Spleen (tissue), 11 donors: ENCODE measurements around the gene ZNF438. TPM values are rescaled to one million over a fixed set of nuclear protein-coding genes. Genes with fewer than 3 reads are reported as not detected.

Source experiments
- DNase-seq: peaks from one replicate; pipeline ENCODE4 v3.0.0-alpha.2; 2020
- H3K27ac ChIP-seq, 8 donors: fragments of 200-600 bp; sonication (generic) in 7 of 8; 1 replicate in 4 of 8; 2 replicates in 4 of 8; pipeline versions ENCODE4 v1.5.0 to v1.8.0; 2016 to 2021; ENCODE audit warnings: inconsistent platforms in 4 of 8, mild to moderate bottlenecking in 4 of 8, moderate library complexity in 1 of 8
- H3K27me3 ChIP-seq, 7 donors: fragments of 200-600 bp; sonication (generic) in 6 of 7; replicated peaks in 1 of 7; 1 replicate in 4 of 7; 2 replicates in 3 of 7; pipeline versions ENCODE4 v1.5.0 to v1.8.0; 2016 to 2021; ENCODE audit warnings: inconsistent platforms in 3 of 7, mild to moderate bottlenecking in 1 of 7
- H3K36me3 ChIP-seq, 6 donors: fragments of 200-600 bp; sonication (generic) in 5 of 6; 1 replicate in 4 of 6; 2 replicates in 2 of 6; pipeline versions ENCODE4 v1.5.0 to v1.8.0; 2016 to 2021; ENCODE audit warnings: inconsistent platforms in 2 of 6
- H3K4me1 ChIP-seq, 6 donors: fragments of 200-600 bp; sonication (generic) in 5 of 6; 1 replicate in 3 of 6; 2 replicates in 3 of 6; pipeline versions ENCODE4 v1.5.0 to v1.8.0; 2016 to 2021; ENCODE audit warnings: inconsistent platforms in 3 of 6
- H3K4me3 ChIP-seq, 8 donors: fragments of 200-600 bp; sonication (generic) in 7 of 8; 1 replicate in 4 of 8; 2 replicates in 4 of 8; pipeline versions ENCODE4 v1.5.0 to v1.8.0; 2016 to 2021; ENCODE audit warnings: inconsistent platforms in 4 of 8, mild to moderate bottlenecking in 4 of 8, moderate library complexity in 2 of 8
- H3K9me3 ChIP-seq, 8 donors: fragments of 200-600 bp; sonication (generic) in 7 of 8; 1 replicate in 4 of 8; 2 replicates in 4 of 8; pipeline versions ENCODE4 v1.5.0 to v1.8.0; 2016 to 2021; ENCODE audit warnings: inconsistent platforms in 4 of 8
- POLR2A ChIP-seq, 3 donors: fragments of 450-650 bp; IDR thresholded peaks; one replicate each; pipeline ENCODE4 v1.5.1; 2017; ENCODE audit warnings: antibody characterized with exemption in 3 of 3, mild to moderate bottlenecking in 1 of 3
- POLR2AphosphoS5 ChIP-seq, 3 donors: sonication (generic); formaldehyde crosslinking; IDR thresholded peaks; one replicate each; pipeline ENCODE4 v1.5.1; 2017; ENCODE audit warnings: antibody characterized with exemption in 3 of 3
- WGBS, 5 donors: extraction: QIAGEN DNeasy Blood & Tissue Kit in 3 of 5; methylation state at CpG; one replicate each; pipeline versions ENCODE4 v1.1.5 to v1.1.7; 2013 to 2018; 5-methylcytosine and 5-hydroxymethylcytosine counted together
- intact Hi-C: fragments of 100-400 bp; cut with DNase I; formaldehyde crosslinking; loops from one replicate; pipeline ENCODE4 v1.15.0; 2023; ENCODE audit warnings: low total_unique reads
- polyA plus RNA-seq, 3 donors: library from polyadenylated mRNA; stranded (reverse); fragments of 200-250 nt; gene quantifications; one replicate each; pipeline ENCODE4 v1.2.1, GENCODE V29; 2013
- total RNA-seq, 7 donors: library from RNA; depleted of rRNA in 3 of 7; stranded (reverse); fragments of >200 nt in 3 of 7; fragmentation: NEBNext Ultra II Directional in 4 of 7; extraction: Animal tissue kit (Norgen Biotek cat#: 25700) in 4 of 7; gene quantifications; one replicate each; pipeline versions ENCODE4 v1.1.0 to v1.2.1, GENCODE V29; 2016 to 2021
- TF ChIP-seq, protein P1 (sequence below), 11 experiments: fragments of 200-600 bp in 7 of 11; fragments of 450-650 bp in 4 of 11; sonication (generic) in 4 of 11; IDR thresholded peaks in 8 of 11; conservative IDR thresholded peaks in 3 of 11; 1 replicate in 7 of 11; 2 replicates in 4 of 11; pipeline versions ENCODE4 v1.4.0 to v1.8.0; 2016 to 2021; ENCODE audit warnings: antibody characterized with exemption in 11 of 11, inconsistent platforms in 4 of 11, mild to moderate bottlenecking in 1 of 11
- donor health status: healthy with polysubstance abuse.
- donor health status: DM: no; HTN: no; CAD: no; lungs with moderate emphysema.
- donor health status: DM: no; HTN: no; CAD: no.
- donor health status: Bipolar disorder and iron deficiency.
- donor health status: healthy.
- donor health status: DM: no; HTN: no; CAD: no.
- donor health status: DM: yes; HTN: yes; CAD: no.

ZNF438 gene
- total and polyA plus RNA-seq, 10 donors: 4.4 to 23.1 (median 13.9) TPM

DNA sequence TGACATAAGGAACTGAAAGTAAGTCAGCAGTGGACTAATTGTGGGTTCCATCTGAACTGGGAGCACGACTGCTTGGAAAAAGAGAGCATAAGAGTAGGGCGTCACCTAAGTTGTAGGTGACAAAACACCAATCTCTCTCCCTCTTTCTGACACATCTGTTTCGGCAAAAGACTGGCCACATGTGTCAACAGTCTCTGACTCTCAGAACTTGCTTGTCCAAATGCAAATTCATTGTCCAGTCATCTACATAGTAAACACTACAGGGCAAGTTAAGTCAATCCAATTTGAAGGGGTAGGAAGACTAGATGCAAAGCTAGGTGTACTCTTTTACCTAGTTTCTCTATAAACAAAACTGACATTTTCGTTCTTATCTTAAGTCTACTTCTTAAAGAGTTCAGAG lies 87.7 kb downstream of the ZNF438 start:
- WGBS, 5 donors: 86 to 91% (median 89%) methylated on average over 4 of the region's 4 CpGs
- intact Hi-C loops: no loop called here

DNA sequence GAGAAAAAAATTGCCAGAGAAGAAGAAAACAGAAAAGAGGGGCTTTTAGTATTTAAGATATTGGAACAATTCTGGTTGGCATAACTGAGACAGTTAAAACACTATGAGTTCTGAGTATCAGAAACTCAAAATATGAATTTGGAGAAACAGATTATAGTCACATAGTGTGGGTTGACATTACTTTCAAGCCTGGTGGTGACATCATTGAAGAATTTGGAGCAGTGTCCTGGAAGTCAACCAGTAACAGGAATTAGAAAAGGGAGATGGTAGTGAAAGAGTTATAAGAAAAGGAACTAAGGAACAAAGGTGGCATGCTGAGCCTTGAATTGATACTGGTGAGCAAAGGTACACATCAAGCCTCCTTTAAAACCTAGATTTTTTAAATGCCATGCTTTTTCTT lies 88.2 kb downstream of the ZNF438 start:
- no peaks in the 10 kb centered on the region for H3K27me3 ChIP-seq
- peaks cover 0 to 29% (median 0%) of the 10 kb centered on the region in 6 donors for H3K36me3 ChIP-seq
- TF ChIP-seq, protein P1, sequence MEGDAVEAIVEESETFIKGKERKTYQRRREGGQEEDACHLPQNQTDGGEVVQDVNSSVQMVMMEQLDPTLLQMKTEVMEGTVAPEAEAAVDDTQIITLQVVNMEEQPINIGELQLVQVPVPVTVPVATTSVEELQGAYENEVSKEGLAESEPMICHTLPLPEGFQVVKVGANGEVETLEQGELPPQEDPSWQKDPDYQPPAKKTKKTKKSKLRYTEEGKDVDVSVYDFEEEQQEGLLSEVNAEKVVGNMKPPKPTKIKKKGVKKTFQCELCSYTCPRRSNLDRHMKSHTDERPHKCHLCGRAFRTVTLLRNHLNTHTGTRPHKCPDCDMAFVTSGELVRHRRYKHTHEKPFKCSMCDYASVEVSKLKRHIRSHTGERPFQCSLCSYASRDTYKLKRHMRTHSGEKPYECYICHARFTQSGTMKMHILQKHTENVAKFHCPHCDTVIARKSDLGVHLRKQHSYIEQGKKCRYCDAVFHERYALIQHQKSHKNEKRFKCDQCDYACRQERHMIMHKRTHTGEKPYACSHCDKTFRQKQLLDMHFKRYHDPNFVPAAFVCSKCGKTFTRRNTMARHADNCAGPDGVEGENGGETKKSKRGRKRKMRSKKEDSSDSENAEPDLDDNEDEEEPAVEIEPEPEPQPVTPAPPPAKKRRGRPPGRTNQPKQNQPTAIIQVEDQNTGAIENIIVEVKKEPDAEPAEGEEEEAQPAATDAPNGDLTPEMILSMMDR (IDR thresholded peaks at IDR 0.05 in 8 of 11, conservative IDR thresholded peaks at IDR 0.05 in 3 of 11): no peak
- TF ChIP-seq POLR2AphosphoS5 (IDR thresholded peaks at IDR 0.05): no peak
- no peak for TF ChIP-seq POLR2A (IDR thresholded peaks at IDR 0.05)
- H3K4me3 ChIP-seq: no peak overlapping the region
- peaks cover 0 to 6% (median 0%) of the 10 kb centered on the region in 8 donors for H3K9me3 ChIP-seq
- intact Hi-C loops: no loop called here
- DNase-seq: no peak
- no peaks in the 10 kb centered on the region for H3K4me1 ChIP-seq
- no peak overlapping the region for H3K27ac ChIP-seq

More for the DNA sequence above, 87.7 kb downstream of the ZNF438 start:
- TF ChIP-seq, protein P1 (IDR thresholded peaks at IDR 0.05 in 8 of 11, conservative IDR thresholded peaks at IDR 0.05 in 3 of 11): no peak
- TF ChIP-seq POLR2AphosphoS5 (IDR thresholded peaks at IDR 0.05): no peak
- no peak for TF ChIP-seq POLR2A (IDR thresholded peaks at IDR 0.05)
- Histone ChIP-seq H3K27me3 (no peaks in the 10 kb centered on the region), H3K4me1 (no peaks in the 10 kb centered on the region), H3K9me3 (peaks cover 0 to 6% (median 0%) of the 10 kb centered on the region in 8 donors), H3K27ac (no peak overlapping the region), H3K4me3 (no peak overlapping the region), H3K36me3 (peaks cover 0 to 25% (median 0%) of the 10 kb centered on the region in 6 donors)
- DNase-seq: no peak

DNA sequence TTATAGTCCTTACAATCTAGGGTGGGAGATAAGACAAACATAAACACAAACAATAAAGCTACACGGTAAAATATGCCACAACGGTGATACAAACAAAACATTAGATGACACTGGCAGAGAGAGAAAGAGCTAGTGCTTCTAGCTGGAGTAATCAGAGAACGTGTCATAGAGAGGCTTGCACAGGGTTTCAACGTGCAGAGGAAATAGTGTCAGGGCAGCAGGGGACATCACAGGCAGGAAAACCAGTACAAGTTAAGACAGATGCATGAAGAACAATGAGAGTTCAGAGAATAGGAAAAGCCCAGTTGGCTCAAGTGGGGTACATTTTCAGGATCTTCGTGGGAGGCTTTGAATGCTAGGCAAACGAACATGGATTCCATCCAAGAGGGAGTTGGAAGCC lies 91.4 kb downstream of the ZNF438 start:
- Histone ChIP-seq H3K4me1 (no peaks in the 10 kb centered on the region), H3K4me3 (no peak overlapping the region), H3K27ac (no peak overlapping the region), H3K9me3 (peaks cover 0 to 5% (median 0%) of the 10 kb centered on the region in 8 donors), H3K27me3 (no peaks in the 10 kb centered on the region), H3K36me3 (peaks cover 0 to 49% (median 0%) of the 10 kb centered on the region in 6 donors)
- intact Hi-C loops: no loop called here
- DNase-seq: no peak
- 56 to 71% (median 64%) methylated on average over 6 of the region's 6 CpGs for WGBS, 5 donors
- TF ChIP-seq POLR2AphosphoS5 (IDR thresholded peaks at IDR 0.05) (no peak), POLR2A (IDR thresholded peaks at IDR 0.05) (no peak)
- TF ChIP-seq, protein P1 (IDR thresholded peaks at IDR 0.05 in 8 of 11, conservative IDR thresholded peaks at IDR 0.05 in 3 of 11): no peak

DNA sequence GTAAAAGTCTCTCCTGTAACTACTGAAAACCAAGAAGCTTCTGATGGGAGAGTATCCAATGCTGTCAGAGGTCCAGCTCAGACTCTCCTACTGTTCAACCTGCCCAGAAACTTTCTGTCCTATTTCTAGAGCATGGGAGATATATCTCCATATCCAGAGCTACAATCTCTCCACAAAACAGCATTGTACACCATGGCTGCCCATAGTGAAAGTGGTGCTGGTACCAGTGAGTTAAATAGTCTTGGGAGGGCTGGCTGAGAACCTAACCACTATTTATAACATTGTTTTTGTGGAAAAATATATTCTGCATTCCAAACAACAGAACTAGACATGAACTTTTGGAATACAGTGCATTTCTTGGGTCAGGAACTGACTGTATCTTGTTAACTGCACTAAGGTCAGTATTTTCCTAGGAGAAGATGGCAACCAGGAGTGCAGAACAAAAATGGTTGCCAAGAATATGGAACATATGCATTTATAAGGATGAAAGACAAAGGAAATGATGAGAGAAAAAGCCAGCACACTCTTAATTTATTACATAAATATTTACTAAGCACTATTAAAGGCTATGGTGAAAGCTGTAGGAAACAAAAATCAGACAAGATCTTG lies 91.9 kb downstream of the ZNF438 start:
- H3K27me3 ChIP-seq: no peaks in the 10 kb centered on the region
- H3K27ac ChIP-seq: no peak overlapping the region
- H3K4me3 ChIP-seq: no peak overlapping the region
- H3K9me3 ChIP-seq: peaks cover 0 to 5% (median 0%) of the 10 kb centered on the region in 8 donors
- H3K4me1 ChIP-seq: no peaks in the 10 kb centered on the region
- peaks cover 0 to 53% (median 0%) of the 10 kb centered on the region in 6 donors for H3K36me3 ChIP-seq
- no peak for DNase-seq
- TF ChIP-seq, protein P1 (IDR thresholded peaks at IDR 0.05 in 8 of 11, conservative IDR thresholded peaks at IDR 0.05 in 3 of 11): no peak
- TF ChIP-seq POLR2A (IDR thresholded peaks at IDR 0.05): no peak
- no peak for TF ChIP-seq POLR2AphosphoS5 (IDR thresholded peaks at IDR 0.05)
- intact Hi-C loops: no loop called here
